NCI-H2196 treated with DMSO at 0.1 percent for 48 hours (cell line): ENCODE results near the gene C3orf62.
"Not testable (repeated sequence)": the region's sequence is repeated elsewhere in the genome, so short reads cannot be mapped to it uniquely, and the experiment has no call there.

Experiments used
- DNase-seq: peaks from one replicate; lab custom pipeline; 2025; ENCODE audit not compliant: unreplicated experiment; lab: John Stamatoyannopoulos, UW

The C3orf62 gene

DNA sequence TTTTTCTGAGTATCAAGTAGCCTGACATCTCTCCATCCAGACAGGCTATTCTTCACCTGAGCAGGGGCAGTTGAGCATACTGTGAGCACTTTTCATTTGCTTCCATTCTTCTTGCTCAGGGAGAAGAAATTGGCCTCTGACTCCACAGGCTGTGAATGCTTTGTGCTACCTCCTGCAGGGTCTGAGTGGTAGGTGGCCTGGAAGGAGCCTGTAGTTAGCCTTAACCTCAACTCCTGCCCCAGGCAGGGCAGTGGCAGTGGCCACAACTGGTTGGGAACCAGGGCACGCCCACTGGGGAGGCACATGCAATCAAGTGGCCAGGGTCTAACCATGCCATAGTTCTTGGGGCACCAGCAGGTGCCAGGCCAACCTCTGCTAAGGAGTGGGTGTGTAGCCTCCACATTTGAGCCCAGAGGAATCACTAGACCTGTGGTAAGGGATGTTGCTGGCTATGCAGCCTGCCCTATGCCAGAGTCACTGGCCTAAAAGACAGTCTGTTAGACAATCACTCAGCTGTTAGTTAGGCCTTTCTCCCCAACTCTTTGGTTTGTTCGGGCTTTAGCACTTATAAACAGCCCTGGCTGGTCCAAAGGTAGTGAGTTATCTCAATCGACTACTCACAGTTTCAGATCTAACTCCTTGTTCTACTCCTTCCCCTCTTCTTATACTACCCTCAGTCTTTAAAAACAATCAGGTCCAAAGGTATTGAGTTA, 7.4 kb downstream of the C3orf62 start:
- DNase-seq = no peak

DNA sequence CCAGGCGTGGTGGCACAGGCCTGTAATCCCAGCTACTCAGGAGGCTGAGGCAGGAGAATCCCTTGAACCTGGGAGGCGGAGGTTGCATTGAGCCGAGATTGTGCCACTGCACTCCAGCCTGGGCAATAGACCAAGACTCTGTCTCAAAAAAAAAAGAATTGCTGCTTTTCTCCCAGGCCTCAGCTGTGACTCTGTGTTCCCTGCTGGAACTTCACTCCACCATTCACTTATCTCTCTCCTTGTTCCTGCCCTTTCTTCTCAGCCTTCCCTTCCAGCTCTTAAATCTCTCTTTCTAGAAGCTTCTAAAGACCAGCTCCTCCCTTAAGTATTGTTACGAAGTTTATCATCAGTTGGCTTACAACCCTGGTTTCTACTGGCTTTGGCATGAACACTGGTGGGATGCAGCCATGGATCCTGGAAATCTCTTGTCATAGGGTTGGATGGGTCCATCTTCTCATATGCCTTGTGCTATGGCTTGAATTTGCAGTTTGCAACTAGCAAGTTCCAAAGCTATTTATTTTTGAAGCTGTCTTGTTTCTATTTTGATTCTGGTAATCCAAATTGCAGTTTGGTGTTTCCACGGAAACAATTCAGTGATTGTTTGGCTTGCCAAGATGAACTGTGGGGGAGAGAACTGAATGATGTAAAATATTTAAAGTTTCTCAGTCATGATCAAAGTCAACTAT, 10.5 kb downstream of the C3orf62 start:
- no peak for DNase-seq

DNA sequence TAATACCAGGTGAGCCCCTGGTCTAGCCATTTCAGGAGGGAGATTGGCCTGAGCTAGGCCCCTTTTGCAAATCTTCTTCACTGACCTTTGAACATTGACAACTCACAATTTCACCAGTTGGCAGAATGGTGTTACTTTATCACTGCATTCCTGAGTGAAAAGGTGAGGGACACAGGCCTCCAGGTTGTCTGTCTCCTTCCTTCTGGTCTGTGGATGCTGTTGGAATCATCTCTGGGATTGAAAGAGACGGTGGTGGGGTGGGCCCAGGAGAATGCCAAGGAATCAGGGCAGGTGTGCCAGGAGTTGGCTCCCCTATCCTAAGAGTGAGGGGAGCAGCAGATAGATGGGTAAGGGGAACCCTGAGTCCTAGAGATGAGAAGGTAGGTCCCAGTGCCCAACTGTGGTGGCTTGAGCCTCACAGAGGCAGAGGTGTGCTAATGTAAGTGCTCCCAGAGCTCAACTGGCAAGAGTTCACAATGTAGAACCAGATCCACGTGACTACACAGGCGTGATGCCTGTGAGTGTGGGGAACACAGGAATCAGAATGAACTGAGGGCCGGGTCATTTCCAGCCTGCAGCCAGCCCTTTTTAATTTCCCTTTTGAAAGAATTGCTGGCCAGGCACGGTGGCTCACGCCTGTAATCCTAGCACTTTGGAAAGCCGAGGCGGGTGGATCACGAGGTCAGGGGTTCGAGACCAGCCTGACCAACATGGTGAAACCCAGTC, 11.2 kb downstream of the C3orf62 start:
- DNase-seq = no peak

DNA sequence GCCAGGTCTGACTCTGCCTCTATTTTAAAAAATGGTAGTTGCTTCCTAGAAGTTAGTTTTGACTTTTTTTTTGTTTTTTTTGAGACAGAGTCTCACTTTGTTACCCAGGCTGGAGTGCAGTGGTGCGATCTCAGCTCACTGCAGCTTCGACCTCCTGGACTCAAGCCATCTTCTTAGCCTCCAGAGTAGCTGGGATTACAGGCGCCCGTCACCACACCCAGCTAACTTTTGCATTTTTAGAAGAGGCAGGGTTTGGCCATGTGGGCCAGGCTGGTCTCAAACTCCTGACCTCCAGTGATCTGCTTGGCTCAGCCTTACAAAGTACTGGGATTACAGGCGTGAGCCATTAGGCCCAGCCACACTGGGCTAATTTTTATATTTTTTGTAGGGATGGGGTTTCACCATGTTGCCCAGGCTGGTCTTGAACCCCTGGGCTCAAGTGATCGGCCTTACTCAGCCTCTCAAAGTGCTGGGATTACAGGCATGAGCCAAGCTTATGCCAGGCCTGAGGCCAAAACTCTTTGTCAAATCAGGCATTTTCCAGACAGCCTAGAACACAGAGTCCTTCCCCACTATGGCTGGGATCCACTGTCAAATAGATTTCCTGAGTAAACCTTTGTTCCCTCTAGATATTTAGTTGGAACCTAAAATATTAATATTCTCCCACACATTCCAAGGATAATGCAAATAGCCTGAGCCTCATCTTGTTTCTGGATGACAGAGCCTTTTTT, 13.7 kb downstream of the C3orf62 start:
- DNase-seq = no peak

GRCh38 chr3:49260806-49261324, 16.2 kb downstream of the C3orf62 start:
- no peak for DNase-seq

- DNase-seq = no peak
These were observed 19.8 kb downstream of the C3orf62 start for GRCh38 chr3:49257187-49257586.

GRCh38 chr3:49255718-49256511, 21.1 kb downstream of the C3orf62 start:
- DNase-seq = no peak

DNA sequence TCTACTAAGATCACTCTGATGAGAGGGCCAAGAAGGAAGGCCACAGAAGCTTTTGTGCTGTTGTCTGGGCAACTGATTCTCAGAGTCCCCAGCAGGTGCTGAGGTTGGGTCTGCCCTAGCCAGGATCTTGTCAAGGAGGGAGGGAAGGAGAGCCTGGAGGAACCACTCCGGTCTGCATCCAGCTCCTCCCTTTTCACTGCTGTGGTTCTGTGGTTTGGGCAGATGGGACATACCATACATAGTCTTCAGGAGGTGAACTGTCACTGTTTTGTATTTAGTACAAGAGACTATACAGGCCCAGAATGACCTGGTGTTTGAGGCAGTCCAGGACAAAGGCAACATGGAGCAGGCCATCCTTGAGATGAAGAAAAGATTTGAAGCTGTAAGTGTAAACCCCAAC, 21.9 kb downstream of the C3orf62 start:
- DNase-seq = no peak

- no peak for DNase-seq
These were observed 23.5 kb downstream of the C3orf62 start for GRCh38 chr3:49253512-49253911.

- DNase-seq = no peak
These were observed 28.2 kb downstream of the C3orf62 start for GRCh38 chr3:49248840-49249227.

DNA sequence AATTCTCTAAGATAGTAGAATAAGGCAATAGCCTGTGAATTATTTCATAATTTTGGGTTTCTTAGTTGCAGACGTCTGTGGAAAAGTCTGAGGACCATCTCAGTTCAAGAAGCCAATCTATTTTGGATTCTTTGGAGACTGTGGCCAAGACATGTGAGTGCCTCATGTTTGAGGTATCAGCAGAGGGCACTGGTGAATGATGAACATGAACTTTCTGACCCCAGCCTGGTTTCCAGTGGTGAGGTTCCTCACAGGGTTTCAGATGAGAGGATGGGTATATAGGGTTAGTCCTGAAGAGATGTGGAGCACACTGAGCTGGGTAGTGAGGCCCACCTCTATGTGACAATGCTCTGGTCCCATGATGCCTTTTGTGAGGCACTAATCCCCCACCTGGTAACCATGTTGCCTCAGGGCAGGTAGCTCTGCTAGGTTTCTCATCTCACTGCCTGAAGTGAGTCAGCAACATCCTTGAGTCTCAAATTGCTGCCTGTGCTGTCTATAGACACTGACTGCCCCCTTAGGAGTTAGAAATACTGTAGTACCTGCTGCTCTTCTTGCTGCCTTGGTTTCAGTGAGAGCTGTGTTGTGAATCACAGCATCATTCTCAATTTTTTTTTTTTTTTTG, 32.3 kb downstream of the C3orf62 start:
- DNase-seq = no peak

GRCh38 chr3:49240091-49240490, 36.9 kb downstream of the C3orf62 start:
- not testable (repeated sequence) for DNase-seq

GRCh38 chr3:49238274-49239127, 38.5 kb downstream of the C3orf62 start:
- DNase-seq = no peak

GRCh38 chr3:49237344-49237743, 39.7 kb downstream of the C3orf62 start:
- DNase-seq = no peak

DNA sequence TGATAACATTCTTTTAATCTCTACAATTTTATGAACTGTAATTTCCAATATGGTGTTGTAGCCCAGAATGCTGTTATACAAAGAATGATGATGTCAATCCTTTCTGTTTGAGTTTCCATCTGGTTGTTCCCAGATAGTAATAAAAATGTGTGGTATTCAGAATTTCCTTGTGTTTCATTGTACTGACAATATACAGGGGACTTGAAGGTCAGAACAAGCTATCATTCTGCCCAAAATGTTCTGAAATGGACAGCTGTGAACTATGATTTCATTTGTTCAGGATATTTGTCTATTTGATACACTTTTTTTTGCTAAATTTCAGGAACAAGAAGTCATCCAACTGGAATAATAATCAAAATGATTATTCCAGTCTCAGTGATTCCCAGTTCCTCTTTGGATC, 40.8 kb downstream of the C3orf62 start:
- DNase-seq = no peak

DNA sequence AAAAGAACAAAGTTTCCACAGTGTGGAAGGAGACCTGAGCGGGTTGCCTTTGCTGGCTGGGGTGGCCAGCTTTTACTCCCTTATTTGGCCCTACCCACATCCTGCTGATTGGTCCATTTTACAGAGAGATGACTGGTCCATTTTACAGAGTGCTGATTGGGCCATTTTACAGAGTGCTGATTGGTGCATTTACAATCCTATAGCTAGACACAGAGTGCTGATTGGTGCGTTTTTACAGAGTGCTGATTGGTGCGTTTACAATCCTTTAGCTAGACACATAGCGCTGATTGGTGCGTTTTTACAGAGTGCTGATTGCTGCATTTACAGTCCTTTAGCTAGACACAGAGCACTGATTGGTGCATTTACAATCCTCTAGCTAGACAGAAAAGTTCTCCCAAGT, 48.2 kb downstream of the C3orf62 start:
- DNase-seq = not testable (repeated sequence)

GRCh38 chr3:49222002-49222401, 55.0 kb downstream of the C3orf62 start:
- DNase-seq = no peak

GRCh38 chr3:49220985-49221563, 56.0 kb downstream of the C3orf62 start:
- DNase-seq = not testable (repeated sequence)

DNA sequence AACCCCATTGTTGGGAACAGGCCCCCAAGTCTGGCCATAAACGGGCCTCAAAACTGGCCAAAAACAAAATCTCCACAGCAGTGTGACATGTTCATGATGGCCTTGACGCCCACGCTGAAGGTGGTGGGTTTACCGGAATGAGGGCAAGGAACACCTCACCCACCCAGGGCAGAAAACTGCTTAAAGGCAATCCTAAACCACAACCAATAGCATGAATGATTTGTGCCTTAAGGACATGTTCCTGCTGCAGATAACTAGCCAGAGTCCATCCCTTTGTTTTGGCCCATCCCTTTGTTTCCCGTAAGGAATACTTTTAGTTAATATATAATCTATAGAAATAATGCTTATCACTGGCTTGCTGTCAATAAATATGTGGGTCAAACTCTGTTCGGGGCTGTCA, 57.9 kb downstream of the C3orf62 start:
- no peak for DNase-seq
